ENCODE measurements around the gene PLEKHF1. TPM values are rescaled to one million over a fixed set of nuclear protein-coding genes. Genes with fewer than 3 reads are reported as not detected.
"Not testable (repeated sequence)": the region's sequence is repeated elsewhere in the genome, so short reads cannot be mapped to it uniquely, and the experiment has no call there.

The PLEKHF1 gene
- total RNA-seq, 1 experiment from 2014 or later: 5.5 TPM

- no peaks in the 10 kb centered on the region for H3K9me2 ChIP-seq (ENCODE audit: insufficient read depth)
- DNase-seq (ENCODE audit: low read depth, low spot score) (no peak), ATAC-seq (no peak)
- intact Hi-C loops (cut with micrococcal nuclease): no loop called here
- no peak overlapping the region for H2AFZ ChIP-seq (ENCODE audit: low read depth, low read length, poor library complexity, severe bottlenecking)
- H3K9ac ChIP-seq (ENCODE audit: low read length): no peak overlapping the region
- ChIA-PET POLR2A (no interaction called here), RAD21 (ENCODE audit: low non-redundant PET in 1 of 2, low total read pairs in 2 of 2, uncharacterized antibody in 2 of 2, unreplicated experiment in 2 of 2) (no interaction called here), CTCF (no interaction called here)
- 0 out of 2 replicates have a peak, but pooled peaks cover 7% of the 10 kb centered on the region for H3K79me2 ChIP-seq (ENCODE audit: insufficient read depth, low read length)
- no TSS peak for BruUV-seq (replicated peaks)
- H3K36me3 ChIP-seq (ENCODE audit: control insufficient read depth in 1 of 2, insufficient read depth in 2 of 2, low read length in 2 of 2): no peaks in the 10 kb centered on the region
- 0 out of 4 replicates have a peak, but pooled peaks cover 0 to 1% of the 10 kb centered on the region in 2 experiments for H3K4me1 ChIP-seq (ENCODE audit: control insufficient read depth in 1 of 2, insufficient read depth in 2 of 2, low read length in 2 of 2)
- no peaks in the 10 kb centered on the region for H3K27me3 ChIP-seq (ENCODE audit: insufficient read depth, low read length)
- no peak overlapping the region for H3K4me3 ChIP-seq (replicated peaks in 1 of 2; ENCODE audit: low read depth in 1 of 2, low read length in 2 of 2)
- no peak overlapping the region for H3K4me2 ChIP-seq (ENCODE audit: low read length)
- H3K27ac ChIP-seq (ENCODE audit: low read depth, low read length): no peak overlapping the region
- H4K20me1 ChIP-seq (ENCODE audit: insufficient read depth): no peaks in the 10 kb centered on the region
- TF ChIP-seq EZH2phosphoT487 (IDR thresholded peaks at IDR 0.05; ENCODE audit: borderline replicate concordance) (no peak), YY1 (IDR thresholded peaks at IDR 0.05; ENCODE audit: extremely low read depth, insufficient replicate concordance, low read depth, low read length) (no peak), CBX3 (IDR thresholded peaks at IDR 0.05; ENCODE audit: low read depth) (no peak), POLR2A (IDR thresholded peaks at IDR 0.05; ENCODE audit: borderline replicate concordance, extremely low read depth, insufficient read depth, insufficient read length) (no peak), EGR1 (IDR thresholded peaks at IDR 0.05; ENCODE audit: low read depth) (no peak), CTCF (IDR thresholded peaks at IDR 0.05 in 2 of 3, conservative IDR thresholded peaks at IDR 0.05 in 1 of 3; ENCODE audit: borderline replicate concordance in 1 of 3, insufficient read depth in 1 of 3, low read depth in 2 of 3, low read length in 2 of 3) (no peak), SIN3A (IDR thresholded peaks at IDR 0.05; ENCODE audit: low read depth) (no peak), CEBPB (IDR thresholded peaks at IDR 0.05; ENCODE audit: low read depth) (no peak), ZNF274 (IDR thresholded peaks at IDR 0.05; ENCODE audit: low read depth, low read length) (no peak), SRF (IDR thresholded peaks at IDR 0.05; ENCODE audit: low read depth) (no peak), ELF1 (IDR thresholded peaks at IDR 0.05; ENCODE audit: borderline replicate concordance, low read depth) (no peak), TCF7L2 (IDR thresholded peaks at IDR 0.05; ENCODE audit: borderline replicate concordance, extremely low read depth, insufficient read depth, insufficient read length) (no peak), FOSL1 (IDR thresholded peaks at IDR 0.05; ENCODE audit: low read depth) (no peak)
- TF ChIP-seq, protein P1, sequence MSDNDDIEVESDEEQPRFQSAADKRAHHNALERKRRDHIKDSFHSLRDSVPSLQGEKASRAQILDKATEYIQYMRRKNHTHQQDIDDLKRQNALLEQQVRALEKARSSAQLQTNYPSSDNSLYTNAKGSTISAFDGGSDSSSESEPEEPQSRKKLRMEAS (IDR thresholded peaks at IDR 0.05): no peak
- TF ChIP-seq, protein P2, sequence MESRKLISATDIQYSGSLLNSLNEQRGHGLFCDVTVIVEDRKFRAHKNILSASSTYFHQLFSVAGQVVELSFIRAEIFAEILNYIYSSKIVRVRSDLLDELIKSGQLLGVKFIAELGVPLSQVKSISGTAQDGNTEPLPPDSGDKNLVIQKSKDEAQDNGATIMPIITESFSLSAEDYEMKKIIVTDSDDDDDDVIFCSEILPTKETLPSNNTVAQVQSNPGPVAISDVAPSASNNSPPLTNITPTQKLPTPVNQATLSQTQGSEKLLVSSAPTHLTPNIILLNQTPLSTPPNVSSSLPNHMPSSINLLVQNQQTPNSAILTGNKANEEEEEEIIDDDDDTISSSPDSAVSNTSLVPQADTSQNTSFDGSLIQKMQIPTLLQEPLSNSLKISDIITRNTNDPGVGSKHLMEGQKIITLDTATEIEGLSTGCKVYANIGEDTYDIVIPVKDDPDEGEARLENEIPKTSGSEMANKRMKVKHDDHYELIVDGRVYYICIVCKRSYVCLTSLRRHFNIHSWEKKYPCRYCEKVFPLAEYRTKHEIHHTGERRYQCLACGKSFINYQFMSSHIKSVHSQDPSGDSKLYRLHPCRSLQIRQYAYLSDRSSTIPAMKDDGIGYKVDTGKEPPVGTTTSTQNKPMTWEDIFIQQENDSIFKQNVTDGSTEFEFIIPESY (IDR thresholded peaks at IDR 0.05; ENCODE audit: extremely low read depth, insufficient replicate concordance, low read length): no peak
- no peaks in the 10 kb centered on the region for H3K9me3 ChIP-seq (ENCODE audit: control insufficient read depth in 1 of 2, insufficient read depth in 1 of 2, low read depth in 1 of 2, low read length in 2 of 2)
Measured at GRCh38 chr19:29708554-29709439, 43.5 kb downstream of the PLEKHF1 start.

DNA sequence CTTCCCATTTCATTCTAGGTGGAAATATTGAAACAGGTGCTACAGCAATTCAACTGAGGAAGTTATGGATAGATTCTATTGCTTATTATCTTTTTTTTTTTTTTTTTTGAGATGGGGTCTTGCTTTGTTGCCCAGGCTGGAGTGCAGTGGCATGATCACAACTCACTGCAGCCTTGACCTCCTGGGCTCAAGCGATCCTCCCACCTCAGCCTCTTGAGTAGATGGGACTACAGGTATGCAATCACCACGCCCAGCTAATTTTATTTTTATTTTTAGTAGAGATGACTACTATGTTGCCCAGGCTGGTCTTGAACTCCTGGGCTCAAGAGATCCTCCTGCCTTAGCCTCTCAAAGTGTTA, 44.2 kb downstream of the PLEKHF1 start:
- H3K9me2 ChIP-seq (ENCODE audit: insufficient read depth); H3K4me2 ChIP-seq (ENCODE audit: low read length); ATAC-seq; RAD21 ChIA-PET (ENCODE audit: low non-redundant PET in 1 of 2, low total read pairs in 2 of 2, uncharacterized antibody in 2 of 2, unreplicated experiment in 2 of 2); CTCF ChIA-PET; H3K9ac ChIP-seq (ENCODE audit: low read length); POLR2A ChIA-PET; BruUV-seq (replicated peaks); intact Hi-C loops (cut with micrococcal nuclease); H3K4me1 ChIP-seq (ENCODE audit: control insufficient read depth in 1 of 2, insufficient read depth in 2 of 2, low read length in 2 of 2); H3K27me3 ChIP-seq (ENCODE audit: insufficient read depth, low read length); H3K4me3 ChIP-seq (replicated peaks in 1 of 2; ENCODE audit: low read depth in 1 of 2, low read length in 2 of 2); DNase-seq (ENCODE audit: low read depth, low spot score); H3K9me3 ChIP-seq (ENCODE audit: control insufficient read depth in 1 of 2, insufficient read depth in 1 of 2, low read depth in 1 of 2, low read length in 2 of 2); H4K20me1 ChIP-seq (ENCODE audit: insufficient read depth); H3K27ac ChIP-seq (ENCODE audit: low read depth, low read length); H3K36me3 ChIP-seq (ENCODE audit: control insufficient read depth in 1 of 2, insufficient read depth in 2 of 2, low read length in 2 of 2); H2AFZ ChIP-seq (ENCODE audit: low read depth, low read length, poor library complexity, severe bottlenecking); H3K79me2 ChIP-seq (ENCODE audit: insufficient read depth, low read length): not testable (repeated sequence)
